Activated CD4-positive, alpha-beta T cell treated with anti-CD3 and anti-CD28 coated beads, Interleukin-2, Interleukin-4, amounts not matched to agents 100 ng/mL and 50 ng/mL, durations not matched to agents 16 hours and 8 hours (primary cell): Measurements from ENCODE around the gene ZNF358.

ENCODE experiments used
- DNase-seq: peaks from one replicate; pipeline ENCODE4 v3.0.0-alpha.2; 2020; ENCODE audit warnings: low spot score

Gene ZNF358

DNA sequence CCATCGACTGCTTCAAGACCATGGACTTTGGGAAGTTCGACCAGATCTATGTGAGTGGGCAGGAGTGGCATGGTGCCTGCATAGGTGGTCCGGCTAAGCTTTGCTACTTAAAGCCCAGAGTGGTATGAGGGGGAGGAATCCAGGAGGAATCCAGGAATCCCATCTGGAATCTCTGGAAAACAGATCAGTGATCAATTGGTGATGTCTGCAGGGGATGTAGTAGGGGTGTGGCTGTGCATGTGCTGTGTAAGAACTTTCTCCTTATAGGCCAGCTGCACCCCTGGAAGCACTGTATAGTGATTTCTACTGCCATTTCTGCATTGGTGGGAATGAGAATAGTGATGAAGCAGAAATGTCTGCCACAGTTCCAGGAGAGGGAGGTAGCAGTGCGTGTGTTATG is 43.2 kb downstream of the ZNF358 start:
- DNase-seq: no peak

GRCh38 chr19:7560255-7560654 is 44.4 kb downstream of the ZNF358 start:
- DNase-seq: no peak

DNA sequence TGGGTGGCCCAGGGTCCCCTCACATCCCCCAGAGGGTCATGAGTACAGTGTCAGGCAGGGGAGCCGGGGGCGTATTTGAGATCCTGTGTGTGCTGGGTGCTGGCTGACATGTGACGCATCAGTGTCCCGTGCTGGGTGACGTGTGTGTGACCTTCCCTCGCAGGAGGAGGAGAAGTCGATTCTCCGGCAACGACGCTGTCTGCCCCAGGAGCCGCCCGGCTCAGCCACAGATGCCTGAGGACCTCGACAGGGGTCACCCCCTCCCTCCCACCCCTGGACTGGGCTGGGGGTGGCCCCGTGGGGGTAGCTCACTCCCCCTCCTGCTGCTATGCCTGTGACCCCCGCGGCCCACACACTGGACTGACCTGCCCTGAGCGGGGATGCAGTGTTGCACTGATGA is 45.4 kb downstream of the ZNF358 start:
- DNase-seq: no peak

GRCh38 chr19:7562646-7563393 is 46.9 kb downstream of the ZNF358 start:
- no peak for DNase-seq

DNA sequence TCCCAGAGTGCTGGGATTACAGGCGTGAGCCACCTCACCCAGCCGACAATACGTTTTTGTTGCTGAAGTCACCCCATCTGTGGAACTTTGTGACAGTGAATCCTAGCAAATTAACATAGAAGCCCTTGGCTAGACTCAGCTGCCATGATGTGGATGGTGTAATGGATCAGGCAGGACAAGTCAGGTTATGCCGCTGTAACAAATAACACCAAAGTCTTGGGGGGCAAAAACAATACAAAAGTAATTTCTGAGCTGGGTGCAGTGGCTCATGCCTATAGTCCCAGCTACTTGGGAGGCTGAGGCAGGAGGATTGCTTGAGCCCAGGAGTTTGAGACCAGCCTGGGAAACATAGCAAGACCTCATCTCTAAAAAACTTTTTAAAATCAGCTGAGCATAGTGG is 49.0 kb downstream of the ZNF358 start:
- no peak for DNase-seq

DNA sequence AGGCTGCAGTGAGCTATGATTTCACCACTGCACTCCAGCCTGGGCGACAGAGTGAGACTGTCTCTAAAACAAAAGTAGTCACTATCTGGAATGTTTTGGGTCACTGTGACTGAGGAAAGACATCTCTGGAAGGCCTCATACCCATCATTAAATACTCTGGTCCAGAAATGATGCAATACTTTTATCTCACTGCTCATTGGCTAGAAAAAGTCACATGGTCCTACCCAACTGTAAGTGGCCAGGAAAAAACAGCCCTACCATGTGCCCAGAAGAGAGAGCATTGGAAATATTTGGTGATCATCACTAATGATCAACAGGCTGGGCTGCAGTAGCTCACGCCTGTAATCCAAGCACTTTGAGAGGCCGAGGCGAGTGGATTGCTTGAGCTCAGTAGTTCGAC is 49.4 kb downstream of the ZNF358 start:
- DNase-seq: no peak
